GM23338 (cell line): Measurements from ENCODE around the gene SMTNL2. TPM values are rescaled to one million over a fixed set of nuclear protein-coding genes. Genes with fewer than 3 reads are reported as not detected.

Experiments
- ATAC-seq: fragments of 200-7000 bp; cut with Tn5 transposase; 3 replicates; pipeline ENCODE4 v1.9.1; 2020
- DNase-seq: peaks from one replicate; pipeline ENCODE4 v3.0.0-alpha.2; 2015; ENCODE audit warnings: low spot score
- H2AFZ ChIP-seq: fragments of 200-600 bp; sonication (generic); 2 replicates; pipeline ENCODE4 v1.8.0; 2016; ENCODE audit warnings: antibody characterized with exemption, mild to moderate bottlenecking, moderate library complexity
- H3F3A ChIP-seq: fragments of 200-600 bp; sonication (generic); replicated peaks from 2 replicates; pipeline ENCODE4 v1.8.0; 2017; ENCODE audit warnings: antibody characterized with exemption, mixed run types, low read depth
- H3K27ac ChIP-seq: fragments of 200-600 bp; sonication (generic); 2 replicates; pipeline ENCODE4 v1.6.1; 2016; ENCODE audit warnings: low read depth
- H3K27me3 ChIP-seq: fragments of 200-600 bp; sonication (generic); 2 replicates; pipeline ENCODE4 v1.8.0; 2016; ENCODE audit warnings: mild to moderate bottlenecking, mixed run types, moderate library complexity; ENCODE audit not compliant: insufficient read depth
- H3K36me3 ChIP-seq: fragments of 200-600 bp; sonication (generic); 2 replicates; pipeline ENCODE4 v1.8.0; 2016; ENCODE audit warnings: mild to moderate bottlenecking; ENCODE audit not compliant: insufficient read depth
- H3K4me1 ChIP-seq: fragments of 200-600 bp; sonication (generic); 2 replicates; pipeline ENCODE4 v1.8.0; 2016; ENCODE audit warnings: mild to moderate bottlenecking, moderate library complexity; ENCODE audit not compliant: insufficient read depth
- H3K4me2 ChIP-seq: fragments of 200-600 bp; sonication (generic); 2 replicates; pipeline ENCODE4 v1.7.1; 2017; ENCODE audit warnings: mixed run types
- H3K4me3 ChIP-seq: fragments of 200-600 bp; sonication (generic); 2 replicates; pipeline ENCODE4 v1.6.1; 2016; ENCODE audit warnings: mixed run types
- H3K79me2 ChIP-seq: fragments of 200-600 bp; sonication (generic); replicated peaks from 2 replicates; pipeline ENCODE4 v1.8.0; 2017; ENCODE audit warnings: mild to moderate bottlenecking; ENCODE audit not compliant: insufficient read depth
- H3K9me2 ChIP-seq: fragments of 200-600 bp; sonication (generic); 2 replicates; pipeline ENCODE4 v1.8.0; 2017; ENCODE audit not compliant: insufficient read depth
- H4K20me1 ChIP-seq: fragments of 200-600 bp; sonication (generic); replicated peaks from 2 replicates; pipeline ENCODE4 v1.8.0; 2017; ENCODE audit warnings: mild to moderate bottlenecking; ENCODE audit not compliant: insufficient read depth
- H3K27ac Mint-ChIP-seq: 2 replicates; pipeline ENCODE4 v1.8.0; 2020; ENCODE audit warnings: inconsistent platforms, mild to moderate bottlenecking, moderate library complexity, mixed read lengths
- H3K27me3 Mint-ChIP-seq: 3 replicates; pipeline ENCODE4 v1.8.0; 2022; ENCODE audit warnings: low read depth, mild to moderate bottlenecking, moderate library complexity, mixed read lengths, inconsistent platforms; ENCODE audit not compliant: insufficient read depth, poor library complexity
- H3K36me3 Mint-ChIP-seq: 3 replicates; pipeline ENCODE4 v1.8.0; 2021; ENCODE audit warnings: low read depth, mild to moderate bottlenecking, inconsistent platforms, moderate library complexity, mixed read lengths
- H3K4me1 Mint-ChIP-seq: 3 replicates; pipeline ENCODE4 v1.8.0; 2020; ENCODE audit warnings: mild to moderate bottlenecking, inconsistent platforms, mixed read lengths
- H3K4me3 Mint-ChIP-seq: 3 replicates; pipeline ENCODE4 v1.8.0; 2021; ENCODE audit warnings: moderate library complexity, mild to moderate bottlenecking, inconsistent platforms, mixed read lengths
- H3K9me3 Mint-ChIP-seq: 3 replicates; pipeline ENCODE4 v1.8.0; 2020; ENCODE audit warnings: moderate library complexity, mild to moderate bottlenecking, inconsistent platforms, mixed read lengths
- CREB1 ChIP-seq: fragments of 250-450 bp; sonication (Bioruptor Pico); IDR thresholded peaks from 2 replicates; pipeline ENCODE4 v1.5.0; 2020; ENCODE audit warnings: low read depth, mild to moderate bottlenecking, moderate library complexity
- EZH2 ChIP-seq: fragments of 200-600 bp; sonication (generic); IDR thresholded peaks from one replicate; pipeline ENCODE4 v1.8.0; 2017; ENCODE audit warnings: antibody characterized with exemption, mild to moderate bottlenecking, low read depth; ENCODE audit not compliant: unreplicated experiment
- EZH2phosphoT487 ChIP-seq: fragments of 200-600 bp; sonication (generic); IDR thresholded peaks from one replicate; pipeline ENCODE4 v1.8.1; 2018; ENCODE audit warnings: antibody characterized with exemption; ENCODE audit not compliant: unreplicated experiment
- JUNB ChIP-seq: IDR thresholded peaks from one replicate; pipeline ENCODE4 v1.6.1; 2016; ENCODE audit warnings: antibody characterized with exemption; ENCODE audit not compliant: unreplicated experiment
- NANOG ChIP-seq: IDR thresholded peaks from 2 replicates; pipeline ENCODE4 v1.6.1; 2016; ENCODE audit warnings: antibody characterized with exemption, borderline replicate concordance
- POLR2AphosphoS5 ChIP-seq: IDR thresholded peaks from 2 replicates; pipeline ENCODE4 v1.6.1; 2016; ENCODE audit warnings: antibody characterized with exemption, low read depth
- STAT1 ChIP-seq: IDR thresholded peaks from one replicate; pipeline ENCODE4 v1.6.1; 2016; ENCODE audit warnings: antibody characterized with exemption; ENCODE audit not compliant: unreplicated experiment
- ZNF114 ChIP-seq: fragments of 250-450 bp; sonication (Bioruptor Pico); IDR thresholded peaks from 2 replicates; pipeline ENCODE4 v1.5.0; 2020; ENCODE audit warnings: mild to moderate bottlenecking, moderate library complexity
- ZNF331 ChIP-seq: fragments of 250-450 bp; sonication (Bioruptor Pico); IDR thresholded peaks from 2 replicates; pipeline ENCODE4 v1.5.0; 2020; ENCODE audit warnings: low read depth, mild to moderate bottlenecking, moderate library complexity
- polyA plus RNA-seq: library from polyadenylated mRNA; unstranded; fragments of >200 nt; fragmentation: Nextera tagmentation; extraction: Ambion mirVana; gene quantifications from 2 replicates; pipeline ENCODE4 v1.2.1, GENCODE V29; 2016
- total RNA-seq: library from RNA; depleted of rRNA; stranded (reverse); fragments of >200 nt; shearing (Covaris generic); gene quantifications from 2 replicates; pipeline ENCODE4 v1.2.3, GENCODE V29; 2014
- TF ChIP-seq, protein P1 (sequence below), 2 experiments: fragments of 200-600 bp in 1 of 2; sonication (generic) in 1 of 2; conservative IDR thresholded peaks; 2 replicates each; pipeline versions ENCODE4 v1.5.1 to v1.6.1; 2016 to 2017; ENCODE audit warnings: antibody characterized with exemption in 2 of 2, low read depth in 2 of 2, mild to moderate bottlenecking in 2 of 2, moderate library complexity in 1 of 2
- TF ChIP-seq, protein P2 (sequence below): IDR thresholded peaks from 2 replicates; pipeline ENCODE4 v1.6.1; 2016; ENCODE audit warnings: antibody characterized with exemption

SMTNL2 gene
- total and polyA plus RNA-seq, 2 experiments from 2014 or later: 1.3 to 4.3 TPM

GRCh38 chr17:4569591-4569990, 14.7 kb upstream of the SMTNL2 start:
- no peak overlapping the region for H2AFZ ChIP-seq
- no peaks in the 10 kb centered on the region for H3K36me3 Mint-ChIP-seq
- H3K36me3 ChIP-seq: no peaks in the 10 kb centered on the region
- H3K4me2 ChIP-seq: no peak overlapping the region
- peaks cover 27% of the 10 kb centered on the region for H3K4me1 Mint-ChIP-seq
- no peak overlapping the region for H3K4me3 ChIP-seq
- DNase-seq: no peak
- no peak overlapping the region for H3K27ac ChIP-seq
- H3K27ac Mint-ChIP-seq: no peak overlapping the region
- H3K27me3 Mint-ChIP-seq: peaks cover 10% of the 10 kb centered on the region
- no peaks in the 10 kb centered on the region for H3K9me3 Mint-ChIP-seq
- no peaks in the 10 kb centered on the region for H3K79me2 ChIP-seq
- H3K27me3 ChIP-seq: no peaks in the 10 kb centered on the region
- H4K20me1 ChIP-seq: no peaks in the 10 kb centered on the region
- no peaks in the 10 kb centered on the region for H3K9me2 ChIP-seq
- no peak overlapping the region; the same call in 2 of the 3 replicates for H3K4me3 Mint-ChIP-seq
- H3F3A ChIP-seq: no peaks in the 10 kb centered on the region
- no peak for ATAC-seq
- TF ChIP-seq CREB1 (CRISPR knock-in tag) (no peak), ZNF331 (CRISPR knock-in tag) (no peak), STAT1 (no peak), JUNB (no peak), EZH2 (no peak), NANOG (no peak), EZH2phosphoT487 (no peak), ZNF114 (CRISPR knock-in tag) (no peak), POLR2AphosphoS5 (no peak)
- TF ChIP-seq, protein P1, sequence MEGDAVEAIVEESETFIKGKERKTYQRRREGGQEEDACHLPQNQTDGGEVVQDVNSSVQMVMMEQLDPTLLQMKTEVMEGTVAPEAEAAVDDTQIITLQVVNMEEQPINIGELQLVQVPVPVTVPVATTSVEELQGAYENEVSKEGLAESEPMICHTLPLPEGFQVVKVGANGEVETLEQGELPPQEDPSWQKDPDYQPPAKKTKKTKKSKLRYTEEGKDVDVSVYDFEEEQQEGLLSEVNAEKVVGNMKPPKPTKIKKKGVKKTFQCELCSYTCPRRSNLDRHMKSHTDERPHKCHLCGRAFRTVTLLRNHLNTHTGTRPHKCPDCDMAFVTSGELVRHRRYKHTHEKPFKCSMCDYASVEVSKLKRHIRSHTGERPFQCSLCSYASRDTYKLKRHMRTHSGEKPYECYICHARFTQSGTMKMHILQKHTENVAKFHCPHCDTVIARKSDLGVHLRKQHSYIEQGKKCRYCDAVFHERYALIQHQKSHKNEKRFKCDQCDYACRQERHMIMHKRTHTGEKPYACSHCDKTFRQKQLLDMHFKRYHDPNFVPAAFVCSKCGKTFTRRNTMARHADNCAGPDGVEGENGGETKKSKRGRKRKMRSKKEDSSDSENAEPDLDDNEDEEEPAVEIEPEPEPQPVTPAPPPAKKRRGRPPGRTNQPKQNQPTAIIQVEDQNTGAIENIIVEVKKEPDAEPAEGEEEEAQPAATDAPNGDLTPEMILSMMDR (conservative IDR thresholded peaks at IDR 0.05; ENCODE audit: low read depth in 2 of 2): no peak
- TF ChIP-seq, protein P2, sequence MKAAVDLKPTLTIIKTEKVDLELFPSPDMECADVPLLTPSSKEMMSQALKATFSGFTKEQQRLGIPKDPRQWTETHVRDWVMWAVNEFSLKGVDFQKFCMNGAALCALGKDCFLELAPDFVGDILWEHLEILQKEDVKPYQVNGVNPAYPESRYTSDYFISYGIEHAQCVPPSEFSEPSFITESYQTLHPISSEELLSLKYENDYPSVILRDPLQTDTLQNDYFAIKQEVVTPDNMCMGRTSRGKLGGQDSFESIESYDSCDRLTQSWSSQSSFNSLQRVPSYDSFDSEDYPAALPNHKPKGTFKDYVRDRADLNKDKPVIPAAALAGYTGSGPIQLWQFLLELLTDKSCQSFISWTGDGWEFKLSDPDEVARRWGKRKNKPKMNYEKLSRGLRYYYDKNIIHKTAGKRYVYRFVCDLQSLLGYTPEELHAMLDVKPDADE: no peak
- H3K4me1 ChIP-seq: peaks cover 4% of the 10 kb centered on the region; the same call in 1 of the 2 replicates

GRCh38 chr17:4572131-4572530, 12.2 kb upstream of the SMTNL2 start:
- Histone ChIP-seq H3K79me2 (no peaks in the 10 kb centered on the region), H3K36me3 (no peaks in the 10 kb centered on the region), H3K27me3 (no peaks in the 10 kb centered on the region), H3K4me1 (peaks cover 17% of the 10 kb centered on the region), H3F3A (no peaks in the 10 kb centered on the region), H4K20me1 (no peaks in the 10 kb centered on the region), H3K4me3 (no peak overlapping the region), H3K27ac (no peak overlapping the region), H3K4me2 (no peak overlapping the region), H2AFZ (no peak overlapping the region), H3K9me2 (no peaks in the 10 kb centered on the region)
- DNase-seq: no peak
- Mint-ChIP-seq H3K27me3 (peaks cover 6% of the 10 kb centered on the region), H3K27ac (no peak overlapping the region), H3K9me3 (no peaks in the 10 kb centered on the region), H3K4me3 (no peak overlapping the region), H3K4me1 (peaks cover 37% of the 10 kb centered on the region), H3K36me3 (no peaks in the 10 kb centered on the region; the same call in 2 of the 3 replicates)
- ATAC-seq: no peak
- no peak for TF ChIP-seq ZNF331 (CRISPR knock-in tag)
- TF ChIP-seq CREB1 (CRISPR knock-in tag): no peak
- no peak for TF ChIP-seq NANOG
- TF ChIP-seq, protein P1 (conservative IDR thresholded peaks at IDR 0.05; ENCODE audit: low read depth in 2 of 2): no peak
